ENCODE data around the gene DTWD1. TPM values are rescaled to one million over a fixed set of nuclear protein-coding genes. Genes with fewer than 3 reads are reported as not detected.

DTWD1 gene
- total and polyA plus RNA-seq, 10 of the 15 experiments (the other 5 are each of a cell fraction or from before 2014, with no cell fraction given) = 13.9 to 32.0 (median 19.3) TPM

GRCh38 chr15:49649987-49650386 is 29.1 kb downstream of the DTWD1 start:
- Histone ChIP-seq H3K9ac (ENCODE audit: control insufficient read depth, insufficient read depth, low read length) (no peak overlapping the region), H3K36me3 (ENCODE audit: control insufficient read depth in 2 of 2, insufficient read depth in 2 of 2, low read length in 1 of 2) (no peaks in the 10 kb centered on the region), H3K9me3 (replicated peaks; ENCODE audit: control insufficient read depth, insufficient read depth, low read length) (peaks cover 1% of the 10 kb centered on the region; the same call in 1 of the 3 replicates), H2AFZ (ENCODE audit: control insufficient read depth, low read depth, low read length) (no peak overlapping the region), H4K20me1 (ENCODE audit: control insufficient read depth, insufficient read depth) (no peaks in the 10 kb centered on the region), H3K27ac (ENCODE audit: control insufficient read depth, insufficient read depth) (no peak overlapping the region), H3K4me2 (ENCODE audit: control insufficient read depth, insufficient read depth) (no peak overlapping the region), H3K4me1 (ENCODE audit: control insufficient read depth, insufficient read depth, low read length) (no peaks in the 10 kb centered on the region), H3K79me2 (ENCODE audit: control insufficient read depth, insufficient read depth, low read length) (no peaks in the 10 kb centered on the region), H3K4me3 (no peak overlapping the region), H3K27me3 (replicated peaks in 1 of 2; ENCODE audit: control insufficient read depth in 2 of 2, insufficient read depth in 2 of 2, low read length in 1 of 2) (no peaks in the 10 kb centered on the region)
- intact Hi-C loops (cut with micrococcal nuclease; ENCODE audit: unreplicated experiment) (no loop called here), in situ Hi-C loops (cut with MboI) (no loop called here)
- ChIA-PET POLR2A (no interaction called here), SMC1A (ENCODE audit: uncharacterized antibody, unreplicated experiment) (no interaction called here), RAD21 (ENCODE audit: unreplicated experiment) (no interaction called here), CTCF (no interaction called here)
- no peak for TF ChIP-seq TBL1XR1 (IDR thresholded peaks at IDR 0.05; ENCODE audit: low read depth, low read length)
- 96% methylated on average over 1 of the region's 1 CpG for WGBS (ENCODE audit: insufficient coverage, insufficient replicate concordance, low lambda C conversion rate, missing lambda C conversion rate)
- ATAC-seq (no peak), DNase-seq (ENCODE audit: low read depth, low spot score) (no peak), FAIRE-seq (no peak)
- BruUV-seq (replicated peaks) = no TSS peak

DNA sequence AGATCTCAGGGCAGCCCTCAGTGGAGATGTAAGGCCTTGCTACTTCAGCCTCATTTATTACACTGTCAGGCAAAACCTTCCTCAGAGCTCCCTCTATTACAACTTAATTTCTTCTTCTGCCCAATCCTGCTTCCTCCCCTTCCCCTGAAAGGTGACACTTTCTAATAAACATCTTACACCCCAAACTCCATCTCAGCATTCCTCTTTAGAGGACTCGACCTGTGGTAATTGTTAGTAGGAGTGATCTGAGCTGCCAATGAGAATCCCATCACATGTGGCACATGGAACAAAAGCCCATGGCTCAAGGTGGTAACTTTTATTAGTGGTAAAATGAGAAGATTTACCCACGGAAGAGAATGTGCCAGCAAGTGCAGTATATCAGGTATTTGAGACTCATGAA is 29.8 kb downstream of the DTWD1 start:
- ChIA-PET RAD21 (ENCODE audit: unreplicated experiment) (no interaction called here), SMC1A (ENCODE audit: uncharacterized antibody, unreplicated experiment) (no interaction called here), POLR2A (no interaction called here), CTCF (no interaction called here)
- H3K9ac ChIP-seq (ENCODE audit: control insufficient read depth, insufficient read depth, low read length) = no peak overlapping the region
- H3K79me2 ChIP-seq (ENCODE audit: control insufficient read depth, insufficient read depth, low read length) = no peaks in the 10 kb centered on the region
- no peak overlapping the region for H2AFZ ChIP-seq (ENCODE audit: control insufficient read depth, low read depth, low read length)
- H3K27ac ChIP-seq (ENCODE audit: control insufficient read depth, insufficient read depth) = no peak overlapping the region
- intact Hi-C loops (cut with micrococcal nuclease; ENCODE audit: unreplicated experiment) = no loop called here
- WGBS (ENCODE audit: insufficient coverage, insufficient replicate concordance, low lambda C conversion rate, missing lambda C conversion rate) = 43% methylated on average over 2 of the region's 2 CpGs
- H3K9me3 ChIP-seq (replicated peaks; ENCODE audit: control insufficient read depth, insufficient read depth, low read length) = peaks cover 1% of the 10 kb centered on the region; the same call in 1 of the 3 replicates
- H3K4me2 ChIP-seq (ENCODE audit: control insufficient read depth, insufficient read depth) = no peak overlapping the region
- in situ Hi-C loops (cut with MboI) = no loop called here
- TF ChIP-seq, protein P1, sequence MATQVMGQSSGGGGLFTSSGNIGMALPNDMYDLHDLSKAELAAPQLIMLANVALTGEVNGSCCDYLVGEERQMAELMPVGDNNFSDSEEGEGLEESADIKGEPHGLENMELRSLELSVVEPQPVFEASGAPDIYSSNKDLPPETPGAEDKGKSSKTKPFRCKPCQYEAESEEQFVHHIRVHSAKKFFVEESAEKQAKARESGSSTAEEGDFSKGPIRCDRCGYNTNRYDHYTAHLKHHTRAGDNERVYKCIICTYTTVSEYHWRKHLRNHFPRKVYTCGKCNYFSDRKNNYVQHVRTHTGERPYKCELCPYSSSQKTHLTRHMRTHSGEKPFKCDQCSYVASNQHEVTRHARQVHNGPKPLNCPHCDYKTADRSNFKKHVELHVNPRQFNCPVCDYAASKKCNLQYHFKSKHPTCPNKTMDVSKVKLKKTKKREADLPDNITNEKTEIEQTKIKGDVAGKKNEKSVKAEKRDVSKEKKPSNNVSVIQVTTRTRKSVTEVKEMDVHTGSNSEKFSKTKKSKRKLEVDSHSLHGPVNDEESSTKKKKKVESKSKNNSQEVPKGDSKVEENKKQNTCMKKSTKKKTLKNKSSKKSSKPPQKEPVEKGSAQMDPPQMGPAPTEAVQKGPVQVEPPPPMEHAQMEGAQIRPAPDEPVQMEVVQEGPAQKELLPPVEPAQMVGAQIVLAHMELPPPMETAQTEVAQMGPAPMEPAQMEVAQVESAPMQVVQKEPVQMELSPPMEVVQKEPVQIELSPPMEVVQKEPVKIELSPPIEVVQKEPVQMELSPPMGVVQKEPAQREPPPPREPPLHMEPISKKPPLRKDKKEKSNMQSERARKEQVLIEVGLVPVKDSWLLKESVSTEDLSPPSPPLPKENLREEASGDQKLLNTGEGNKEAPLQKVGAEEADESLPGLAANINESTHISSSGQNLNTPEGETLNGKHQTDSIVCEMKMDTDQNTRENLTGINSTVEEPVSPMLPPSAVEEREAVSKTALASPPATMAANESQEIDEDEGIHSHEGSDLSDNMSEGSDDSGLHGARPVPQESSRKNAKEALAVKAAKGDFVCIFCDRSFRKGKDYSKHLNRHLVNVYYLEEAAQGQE (IDR thresholded peaks at IDR 0.05; ENCODE audit: low read depth, low read length) = no peak
- TF ChIP-seq ZNF207 (IDR thresholded peaks at IDR 0.05; ENCODE audit: borderline replicate concordance) = no peak
- DNase-seq (ENCODE audit: low read depth, low spot score) (no peak), ATAC-seq (no peak), FAIRE-seq (no peak)
- no peaks in the 10 kb centered on the region for H4K20me1 ChIP-seq (ENCODE audit: control insufficient read depth, insufficient read depth)
- H3K4me1 ChIP-seq (ENCODE audit: control insufficient read depth, insufficient read depth, low read length) = no peaks in the 10 kb centered on the region
- H3K36me3 ChIP-seq (ENCODE audit: control insufficient read depth in 2 of 2, insufficient read depth in 2 of 2, low read length in 1 of 2) = no peaks in the 10 kb centered on the region
- H3K27me3 ChIP-seq (replicated peaks in 1 of 2; ENCODE audit: control insufficient read depth in 2 of 2, insufficient read depth in 2 of 2, low read length in 1 of 2) = no peaks in the 10 kb centered on the region
- no TSS peak for BruUV-seq (replicated peaks)
- H3K4me3 ChIP-seq = no peak overlapping the region

All from GM12878 (cell line).